Stimulated activated CD8-positive, alpha-beta memory T cell treated with anti-CD3 and anti-CD28 coated beads, Interleukin-7, amount 100 ng/mL, for 48 hours (primary cell): ENCODE results near the gene DCLK2.

ENCODE experiments used
- DNase-seq, 2 donors: peaks; one replicate each; pipeline ENCODE4 v3.0.0-alpha.2; 2020; ENCODE audit warnings: low read depth in 1 of 2; ENCODE audit errors: extremely low read depth in 1 of 2

DCLK2 gene

GRCh38 chr4:150115851-150116250 is 37.6 kb downstream of the DCLK2 start:
- DNase-seq: no peak

- DNase-seq: no peak
Measured at GRCh38 chr4:150116506-150116905, 38.3 kb downstream of the DCLK2 start.

GRCh38 chr4:150117094-150117493 is 38.8 kb downstream of the DCLK2 start:
- no peak for DNase-seq

GRCh38 chr4:150117629-150118028 is 39.4 kb downstream of the DCLK2 start:
- DNase-seq: no peak

- no peak for DNase-seq
Measured at GRCh38 chr4:150119492-150119891, 41.2 kb downstream of the DCLK2 start.

- DNase-seq: no peak
Measured at GRCh38 chr4:150123087-150123486, 44.8 kb downstream of the DCLK2 start.

GRCh38 chr4:150123796-150124677 is 45.8 kb downstream of the DCLK2 start:
- DNase-seq: no peak

GRCh38 chr4:150126201-150126863 is 48.1 kb downstream of the DCLK2 start:
- no peak for DNase-seq

- no peak for DNase-seq
Measured at GRCh38 chr4:150126864-150127203, 48.6 kb downstream of the DCLK2 start.

- DNase-seq: no peak
Measured at GRCh38 chr4:150127757-150128156, 49.5 kb downstream of the DCLK2 start.

- DNase-seq: no peak
Measured at GRCh38 chr4:150130933-150131332, 52.7 kb downstream of the DCLK2 start.

- no peak for DNase-seq
Measured at GRCh38 chr4:150131581-150132228, 53.5 kb downstream of the DCLK2 start.

GRCh38 chr4:150133605-150134004 is 55.4 kb downstream of the DCLK2 start:
- DNase-seq: no peak

- DNase-seq: no peak
Measured at GRCh38 chr4:150135134-150135772, 57.0 kb downstream of the DCLK2 start.

GRCh38 chr4:150136036-150136435 is 57.8 kb downstream of the DCLK2 start:
- DNase-seq: no peak

GRCh38 chr4:150136481-150136880 is 58.2 kb downstream of the DCLK2 start:
- DNase-seq: no peak

GRCh38 chr4:150139297-150139865 is 61.1 kb downstream of the DCLK2 start:
- no peak for DNase-seq

- no peak for DNase-seq
Measured at GRCh38 chr4:150140774-150141400, 62.6 kb downstream of the DCLK2 start.

GRCh38 chr4:150141756-150142155 is 63.5 kb downstream of the DCLK2 start:
- no peak for DNase-seq

- DNase-seq: no peak
Measured at GRCh38 chr4:150142831-150143230, 64.6 kb downstream of the DCLK2 start.
